ENCODE data around the gene GPR68. TPM values are rescaled to one million over a fixed set of nuclear protein-coding genes. Genes with fewer than 3 reads are reported as not detected.

Gene GPR68
- total and polyA plus RNA-seq, 2 donors (not counting 1 experiment from before 2014, with no cell fraction given), result 0.31 to 0.34 TPM

DNA sequence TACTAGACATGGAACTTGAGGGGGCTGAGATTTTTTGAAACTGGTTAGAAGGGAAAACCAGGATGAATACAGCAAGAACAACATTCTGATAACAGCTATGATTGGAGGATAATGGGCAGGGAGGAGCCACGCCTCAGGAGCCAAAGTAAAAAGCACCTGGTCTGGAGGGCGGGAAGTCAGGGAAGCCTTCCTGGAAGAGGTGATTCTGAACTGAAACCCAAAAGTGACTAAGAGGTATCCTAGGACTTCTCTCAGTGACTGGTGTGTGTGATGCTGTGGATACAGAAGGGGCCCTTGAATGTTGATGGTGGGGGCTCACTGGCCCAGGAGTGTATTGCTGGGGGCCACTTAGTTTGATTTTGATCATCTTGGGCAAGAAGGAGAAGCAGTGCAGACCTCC is 18.8 kb upstream of the GPR68 start:
- Histone ChIP-seq H3K9ac (ENCODE audit: low read length) (no peak overlapping the region), H3K27ac (ENCODE audit: low read length in 2 of 2) (no peak overlapping the region), H3K27me3 (replicated peaks in 1 of 4; ENCODE audit: control extremely low read depth in 1 of 4, control insufficient read depth in 3 of 4, insufficient read depth in 4 of 4, low read length in 3 of 4) (peaks cover 0 to 11% (median 3%) of the 10 kb centered on the region in 4 experiments), H4K20me1 (ENCODE audit: control insufficient read depth, insufficient read depth, low read length, poor library complexity, severe bottlenecking) (no peaks in the 10 kb centered on the region), H3K36me3 (replicated peaks in 1 of 2; ENCODE audit: control extremely low read depth in 1 of 2, control insufficient read depth in 1 of 2, extremely low read depth in 1 of 2, insufficient read depth in 2 of 2, low read length in 1 of 2) (no peaks in the 10 kb centered on the region), H3K4me1 (ENCODE audit: control insufficient read depth in 2 of 2, insufficient read depth in 2 of 2, low read length in 2 of 2) (peaks cover 10 to 11% of the 10 kb centered on the region in 2 donors), H3K9me3 (ENCODE audit: control extremely low read depth in 1 of 3, control insufficient read depth in 2 of 3, insufficient read depth in 1 of 3, low read length in 2 of 3) (peaks cover 0 to 4% (median 0%) of the 10 kb centered on the region in 3 donors), H3K4me3 (ENCODE audit: control extremely low read depth in 1 of 5, extremely low read depth in 1 of 5, insufficient read depth in 1 of 5, low read depth in 2 of 5, low read length in 4 of 5) (no peak overlapping the region), H3K79me2 (ENCODE audit: control insufficient read depth, insufficient read depth, low read length) (no peaks in the 10 kb centered on the region), H2AFZ (ENCODE audit: insufficient read depth, low read depth, low read length, poor library complexity, severe bottlenecking) (no peak overlapping the region), H3K4me2 (replicated peaks; ENCODE audit: low read depth, low read length, poor library complexity, severe bottlenecking) (no peak overlapping the region)
- intact Hi-C loops (cut with micrococcal nuclease), result loop anchor here (5.0 kb wide), 1 partner anchor 36 kb away; no protein-coding TSS in a partner anchor
- 81% methylated on average over 2 of the region's 2 CpGs for WGBS (ENCODE audit: insufficient coverage)
- peaks cover 18% of the 10 kb centered on the region for H3K4me1 Mint-ChIP-seq
- H3K9me3 Mint-ChIP-seq (ENCODE audit: insufficient read depth), result peaks cover 2% of the 10 kb centered on the region
- ATAC-seq (ENCODE audit: low read depth) (no peak), DNase-seq (no peak)
- peaks cover 15% of the 10 kb centered on the region for H3K27me3 Mint-ChIP-seq
- H3K27ac Mint-ChIP-seq, result no peak overlapping the region
- ChIA-PET POLR2A (no interaction called here), CTCF (interaction anchor here (1.3 to 2.0 kb wide), 3 partner anchors 14 to 20 kb away, joined by 3 to 5 read pairs (median 4); partner anchors contain the start of gene GPR68)
- TF ChIP-seq, protein P1, sequence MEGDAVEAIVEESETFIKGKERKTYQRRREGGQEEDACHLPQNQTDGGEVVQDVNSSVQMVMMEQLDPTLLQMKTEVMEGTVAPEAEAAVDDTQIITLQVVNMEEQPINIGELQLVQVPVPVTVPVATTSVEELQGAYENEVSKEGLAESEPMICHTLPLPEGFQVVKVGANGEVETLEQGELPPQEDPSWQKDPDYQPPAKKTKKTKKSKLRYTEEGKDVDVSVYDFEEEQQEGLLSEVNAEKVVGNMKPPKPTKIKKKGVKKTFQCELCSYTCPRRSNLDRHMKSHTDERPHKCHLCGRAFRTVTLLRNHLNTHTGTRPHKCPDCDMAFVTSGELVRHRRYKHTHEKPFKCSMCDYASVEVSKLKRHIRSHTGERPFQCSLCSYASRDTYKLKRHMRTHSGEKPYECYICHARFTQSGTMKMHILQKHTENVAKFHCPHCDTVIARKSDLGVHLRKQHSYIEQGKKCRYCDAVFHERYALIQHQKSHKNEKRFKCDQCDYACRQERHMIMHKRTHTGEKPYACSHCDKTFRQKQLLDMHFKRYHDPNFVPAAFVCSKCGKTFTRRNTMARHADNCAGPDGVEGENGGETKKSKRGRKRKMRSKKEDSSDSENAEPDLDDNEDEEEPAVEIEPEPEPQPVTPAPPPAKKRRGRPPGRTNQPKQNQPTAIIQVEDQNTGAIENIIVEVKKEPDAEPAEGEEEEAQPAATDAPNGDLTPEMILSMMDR (IDR thresholded peaks at IDR 0.05), result no peak
- no peak for TF ChIP-seq EZH2 (IDR thresholded peaks at IDR 0.05; ENCODE audit: borderline replicate concordance, insufficient read depth, low read depth, low read length, poor library complexity, severe bottlenecking)
- peak overlapping the region; percentile 46 for H3K4me3 Mint-ChIP-seq

DNA sequence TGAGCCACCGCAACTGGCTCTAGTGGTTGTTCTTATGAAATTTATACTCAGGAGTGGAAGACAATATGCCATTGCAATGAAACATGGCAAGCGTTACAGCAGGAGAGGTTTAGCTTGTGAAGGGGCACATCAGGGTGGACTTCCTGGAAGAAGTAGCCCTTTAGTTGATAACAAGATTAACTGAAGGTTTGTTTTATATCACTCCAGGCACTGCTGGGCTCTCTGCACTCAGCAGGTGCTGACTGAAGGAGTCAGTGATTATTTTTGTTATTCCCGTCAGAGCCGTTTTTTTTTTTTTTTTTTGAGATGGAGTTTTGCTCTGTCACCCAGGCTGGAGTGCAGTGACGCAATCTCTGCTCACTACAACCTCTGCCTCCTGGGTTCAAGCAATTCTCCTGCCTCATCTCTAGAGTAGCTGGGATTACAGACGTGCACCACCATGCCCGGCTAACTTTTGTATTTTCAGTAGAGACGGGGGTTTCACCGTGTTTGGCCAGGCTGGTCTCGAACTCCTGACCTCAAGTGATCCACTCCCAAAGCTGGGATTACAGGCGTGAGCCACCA is 17.6 kb upstream of the GPR68 start:
- Mint-ChIP-seq H3K4me1 (peaks cover 24% of the 10 kb centered on the region), H3K27me3 (peaks cover 15% of the 10 kb centered on the region), H3K4me3 (no peak overlapping the region), H3K27ac (no peak overlapping the region), H3K9me3 (ENCODE audit: insufficient read depth) (peaks cover 2% of the 10 kb centered on the region)
- H3K27ac ChIP-seq (ENCODE audit: low read length in 2 of 2), result no peak overlapping the region
- H3K4me3 ChIP-seq (ENCODE audit: control extremely low read depth in 1 of 5, extremely low read depth in 1 of 5, insufficient read depth in 1 of 5, low read depth in 2 of 5, low read length in 4 of 5), result no peak overlapping the region
- no peaks in the 10 kb centered on the region for H3K36me3 ChIP-seq (replicated peaks in 1 of 2; ENCODE audit: control extremely low read depth in 1 of 2, control insufficient read depth in 1 of 2, extremely low read depth in 1 of 2, insufficient read depth in 2 of 2, low read length in 1 of 2)
- peaks cover 0 to 11% (median 3%) of the 10 kb centered on the region in 4 experiments for H3K27me3 ChIP-seq (replicated peaks in 1 of 4; ENCODE audit: control extremely low read depth in 1 of 4, control insufficient read depth in 3 of 4, insufficient read depth in 4 of 4, low read length in 3 of 4)
- TF ChIP-seq EZH2 (IDR thresholded peaks at IDR 0.05; ENCODE audit: borderline replicate concordance, insufficient read depth, low read depth, low read length, poor library complexity, severe bottlenecking), result no peak
- TF ChIP-seq, protein P1 (IDR thresholded peaks at IDR 0.05), result no peak
- H4K20me1 ChIP-seq (ENCODE audit: control insufficient read depth, insufficient read depth, low read length, poor library complexity, severe bottlenecking), result no peaks in the 10 kb centered on the region
- no peak overlapping the region for H2AFZ ChIP-seq (ENCODE audit: insufficient read depth, low read depth, low read length, poor library complexity, severe bottlenecking)
- POLR2A ChIA-PET, result no interaction called here
- peaks cover 10 to 11% of the 10 kb centered on the region in 2 donors for H3K4me1 ChIP-seq (ENCODE audit: control insufficient read depth in 2 of 2, insufficient read depth in 2 of 2, low read length in 2 of 2)
- WGBS (ENCODE audit: insufficient coverage), result 90% methylated on average over 7 of the region's 11 CpGs
- CTCF ChIA-PET, result interaction anchor here (0.7 kb wide), 2 partner anchors 190 to 1265 kb away, joined by 3 to 4 read pairs; no protein-coding TSS in a partner anchor
- no peak overlapping the region for H3K9ac ChIP-seq (ENCODE audit: low read length)
- intact Hi-C loops (cut with micrococcal nuclease), result loop anchor here (5.0 kb wide), 1 partner anchor 35 kb away; no protein-coding TSS in a partner anchor
- H3K4me2 ChIP-seq (replicated peaks; ENCODE audit: low read depth, low read length, poor library complexity, severe bottlenecking), result no peak overlapping the region
- ATAC-seq (ENCODE audit: low read depth) (no peak), DNase-seq (no peak)
- no peaks in the 10 kb centered on the region for H3K79me2 ChIP-seq (ENCODE audit: control insufficient read depth, insufficient read depth, low read length)
- H3K9me3 ChIP-seq (ENCODE audit: control extremely low read depth in 1 of 3, control insufficient read depth in 2 of 3, insufficient read depth in 1 of 3, low read length in 2 of 3), result peaks cover 0 to 4% (median 0%) of the 10 kb centered on the region in 3 donors
